ENCODE results near the gene IWS1.
A peak's percentile ranks its signal among the peaks of the same experiment; 100 is the strongest.
"Not testable (repeated sequence)": the region's sequence is repeated elsewhere in the genome, so short reads cannot be mapped to it uniquely, and the experiment has no call there.

IWS1 gene

DNA sequence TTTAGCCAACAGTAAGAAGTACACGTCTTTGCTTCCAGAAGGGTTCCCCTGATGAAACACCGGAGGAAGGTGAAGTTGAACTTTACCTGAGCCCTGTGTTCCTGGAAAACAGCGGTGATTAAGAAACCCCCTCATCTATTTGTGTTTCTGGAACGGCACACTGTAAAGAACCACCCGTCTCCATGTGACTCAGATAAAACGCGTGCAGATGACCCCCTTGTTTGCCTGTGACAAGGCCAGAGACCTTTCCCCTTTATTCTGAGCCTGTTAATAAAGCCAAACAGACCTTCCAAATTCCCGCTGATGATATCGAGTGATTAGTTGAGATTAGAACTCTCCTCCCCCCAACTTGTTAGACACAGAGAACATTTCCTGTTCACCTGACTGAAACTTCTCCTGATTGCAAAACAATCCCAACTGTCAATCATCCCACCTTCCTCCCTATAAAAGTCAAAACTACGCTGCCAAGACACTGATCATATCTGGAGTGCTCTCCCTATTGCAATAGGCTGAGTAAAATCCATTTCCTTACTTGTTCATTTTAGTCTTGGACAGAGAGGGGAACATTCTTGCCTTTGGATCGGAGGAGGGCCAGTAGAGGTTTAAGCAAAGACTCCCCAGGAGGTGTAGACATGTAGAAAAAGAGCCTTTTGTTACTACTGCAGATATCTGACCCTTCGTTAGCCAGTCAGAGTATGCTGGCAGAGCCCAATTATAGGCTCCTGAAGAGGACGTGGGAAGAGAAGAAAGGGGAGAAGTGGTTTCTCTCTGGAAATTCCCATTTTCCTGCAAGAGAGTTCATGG is 914 bp upstream of the IWS1 start:
- DNase-seq, result no peak

- peak; percentile 3 for DNase-seq
Measured at GRCh38 chr2:127525691-127526131, 578 bp downstream of the IWS1 start.

GRCh38 chr2:127524198-127524834 is 2.0 kb downstream of the IWS1 start:
- DNase-seq, result not testable (repeated sequence)

DNA sequence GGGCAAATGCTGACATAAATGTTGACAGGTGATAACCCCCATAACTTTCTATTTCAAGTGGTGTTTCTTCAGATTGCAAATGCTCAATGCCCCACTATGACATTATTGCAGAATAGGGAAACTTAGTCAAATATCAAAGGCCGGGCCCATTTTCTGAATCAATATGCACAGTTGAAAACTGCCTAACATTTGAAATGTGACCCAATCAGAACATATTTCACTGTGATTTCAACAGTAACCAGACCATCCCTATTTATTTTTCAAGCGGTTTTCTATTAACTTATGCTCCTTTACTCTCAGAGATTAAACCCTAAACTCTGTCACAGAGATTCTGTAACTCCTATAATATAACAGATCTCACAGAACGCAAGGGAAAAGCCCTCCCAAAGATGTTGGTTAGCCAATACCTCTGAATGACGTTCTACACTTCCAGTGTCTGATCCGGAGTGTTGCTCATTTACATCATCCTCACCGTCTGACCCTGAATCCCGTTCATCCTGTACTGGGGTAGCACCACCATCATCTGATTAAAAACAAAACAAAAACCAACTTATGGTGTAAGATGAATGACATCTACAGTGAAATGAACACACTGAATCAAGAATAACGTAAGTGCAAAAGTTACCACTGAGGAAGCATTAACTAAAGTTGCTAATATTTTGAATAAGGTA is 2.9 kb downstream of the IWS1 start:
- DNase-seq, result no peak

GRCh38 chr2:127520424-127520823 is 5.9 kb downstream of the IWS1 start:
- DNase-seq, result no peak

GRCh38 chr2:127517465-127517864 is 8.8 kb downstream of the IWS1 start:
- no peak for DNase-seq

- DNase-seq, result no peak
Measured at GRCh38 chr2:127516041-127516762, 10.1 kb downstream of the IWS1 start.

- no peak for DNase-seq
Measured at GRCh38 chr2:127515383-127515915, 10.8 kb downstream of the IWS1 start.

DNA sequence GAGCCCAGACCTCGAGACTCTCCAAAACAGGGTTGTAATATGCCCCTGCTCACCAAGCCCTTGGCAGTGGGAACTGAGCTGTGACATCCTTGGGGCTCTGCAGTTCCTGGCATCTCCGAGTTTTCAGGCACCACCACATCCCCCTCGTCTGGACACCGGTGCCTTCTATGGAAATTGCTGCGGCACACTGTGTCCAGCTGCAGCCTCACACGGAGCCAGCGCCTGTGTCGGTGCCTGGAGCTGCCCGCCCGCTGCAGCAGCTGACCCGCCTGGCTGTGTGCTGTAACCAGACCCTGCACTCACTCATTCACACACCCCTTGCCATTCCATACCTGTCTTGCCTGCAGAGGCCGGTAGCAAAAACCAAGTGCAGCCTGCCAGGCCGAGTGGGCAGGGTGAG is 11.8 kb downstream of the IWS1 start:
- no peak for DNase-seq

- DNase-seq, result no peak
Measured at GRCh38 chr2:127514076-127514475, 12.2 kb downstream of the IWS1 start.

GRCh38 chr2:127512362-127512761 is 13.9 kb downstream of the IWS1 start:
- DNase-seq, result no peak

GRCh38 chr2:127511917-127512316 is 14.4 kb downstream of the IWS1 start:
- no peak for DNase-seq

DNA sequence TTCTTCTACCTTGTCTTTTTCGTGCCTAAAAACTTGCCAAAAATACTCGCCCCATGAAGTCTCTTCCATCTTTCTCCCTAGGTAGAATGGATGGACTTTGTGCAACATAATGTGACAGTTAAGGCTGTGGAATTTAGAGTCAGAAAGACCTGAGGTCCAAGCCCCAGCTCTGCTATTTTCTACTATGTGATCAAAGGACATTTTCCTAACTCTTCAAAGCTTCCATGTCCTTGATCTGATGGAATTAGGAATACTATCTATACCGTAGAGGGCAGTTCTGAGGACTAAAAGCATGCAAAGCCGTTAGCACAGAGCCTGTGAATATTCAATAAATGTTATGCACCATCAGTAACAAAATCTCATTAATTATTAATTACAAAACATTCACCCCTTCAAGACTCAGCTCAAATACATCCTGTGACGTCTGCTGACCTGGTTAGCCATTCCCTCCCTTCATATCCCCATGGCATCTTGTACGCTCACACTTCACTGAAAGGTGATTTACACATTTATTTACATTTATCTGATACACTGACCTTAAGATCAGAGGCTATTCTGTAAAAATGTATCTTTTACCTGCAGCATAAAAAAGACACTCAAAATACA is 15.1 kb downstream of the IWS1 start:
- no peak for DNase-seq

GRCh38 chr2:127510073-127510472 is 16.2 kb downstream of the IWS1 start:
- no peak for DNase-seq

DNA sequence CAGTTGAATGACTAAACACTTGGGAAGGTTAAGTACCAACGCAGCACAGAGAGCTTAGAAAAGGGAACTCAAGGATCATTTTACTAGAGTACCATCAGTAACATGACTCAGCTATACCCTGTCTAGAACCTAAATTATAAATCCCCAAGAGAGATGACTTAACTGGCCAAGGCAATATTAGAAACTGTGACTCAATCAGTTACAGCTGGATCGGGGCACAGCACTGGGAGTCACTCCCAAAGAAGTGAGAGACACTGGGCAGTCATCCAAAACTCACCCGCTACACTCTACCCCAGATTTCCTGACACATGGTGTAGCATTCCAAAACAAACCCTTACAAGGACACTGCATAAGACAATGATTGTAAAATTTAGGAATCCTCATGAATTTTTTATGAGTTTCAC is 17.7 kb downstream of the IWS1 start:
- DNase-seq, result no peak

DNA sequence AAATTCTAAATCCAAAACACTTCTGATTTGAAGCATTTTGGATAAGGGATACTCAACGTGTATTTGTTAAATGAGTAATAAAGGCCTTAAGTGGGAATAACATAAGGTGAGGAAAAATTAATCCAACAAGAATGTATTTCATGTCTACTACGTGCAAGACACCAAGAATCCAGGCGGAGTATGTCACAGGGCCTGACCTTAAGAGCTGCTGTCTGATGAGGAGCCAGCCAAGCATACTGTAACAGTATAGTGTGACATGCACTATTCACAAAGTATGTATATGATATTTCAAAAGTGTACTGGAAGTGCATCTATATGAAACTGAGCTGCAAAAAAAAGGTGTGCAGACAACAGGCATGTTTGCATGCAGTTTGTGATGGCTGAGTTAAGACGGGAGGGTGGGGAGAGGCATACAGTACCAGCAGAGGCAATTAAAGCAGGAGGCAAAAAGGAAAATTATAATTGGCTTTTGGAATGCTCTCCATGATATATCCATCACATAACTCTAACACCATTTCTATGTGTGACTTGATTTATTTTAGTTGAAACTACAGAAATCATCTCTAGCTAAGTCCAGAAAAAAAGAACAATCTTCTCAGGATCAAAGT is 18.2 kb downstream of the IWS1 start:
- no peak for DNase-seq

GRCh38 chr2:127506510-127506909 is 19.8 kb downstream of the IWS1 start:
- no peak for DNase-seq

- DNase-seq, result no peak
Measured at GRCh38 chr2:127504552-127505430, 21.5 kb downstream of the IWS1 start.

DNA sequence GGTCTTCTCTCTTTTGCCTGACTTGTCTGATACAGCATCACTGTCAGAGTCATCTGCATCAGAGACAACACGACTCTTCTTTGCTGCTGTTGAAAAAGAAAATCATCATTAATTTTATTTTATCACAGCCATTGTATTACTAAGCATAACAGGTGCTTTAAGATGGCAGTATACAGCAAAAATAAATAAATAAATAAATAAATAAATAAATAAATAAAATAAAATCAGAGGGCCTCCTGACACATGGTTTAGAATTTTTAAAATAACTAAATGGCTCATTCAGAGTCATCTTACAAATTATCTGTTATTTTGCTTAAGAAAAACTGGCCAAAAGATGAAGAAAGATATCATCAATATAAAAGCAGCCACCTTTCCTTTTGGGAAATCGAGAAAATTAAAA is 22.8 kb downstream of the IWS1 start:
- DNase-seq, result no peak

GRCh38 chr2:127498386-127498785 is 27.9 kb downstream of the IWS1 start:
- no peak for DNase-seq

DNA sequence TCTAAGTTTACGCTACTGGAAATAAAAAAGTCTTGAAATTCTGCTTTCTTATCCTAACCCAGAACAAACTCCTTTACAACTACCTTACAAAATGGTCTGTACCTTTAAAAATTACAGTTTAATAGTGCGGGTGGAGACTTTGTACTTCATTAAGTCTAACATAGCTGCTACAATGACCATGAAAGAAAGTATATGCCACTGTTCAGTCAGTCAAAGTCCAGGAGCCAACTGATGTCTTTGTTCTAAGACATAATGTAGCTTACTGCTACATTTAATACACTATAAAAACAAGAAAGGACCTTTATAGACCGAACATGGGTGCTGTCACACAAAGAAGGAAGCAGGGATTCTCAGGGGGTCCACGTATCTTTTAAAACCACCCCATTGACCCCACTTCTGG is 36.0 kb downstream of the IWS1 start:
- no peak for DNase-seq
